ENCODE results near the gene RPTOR.

RPTOR gene

DNA sequence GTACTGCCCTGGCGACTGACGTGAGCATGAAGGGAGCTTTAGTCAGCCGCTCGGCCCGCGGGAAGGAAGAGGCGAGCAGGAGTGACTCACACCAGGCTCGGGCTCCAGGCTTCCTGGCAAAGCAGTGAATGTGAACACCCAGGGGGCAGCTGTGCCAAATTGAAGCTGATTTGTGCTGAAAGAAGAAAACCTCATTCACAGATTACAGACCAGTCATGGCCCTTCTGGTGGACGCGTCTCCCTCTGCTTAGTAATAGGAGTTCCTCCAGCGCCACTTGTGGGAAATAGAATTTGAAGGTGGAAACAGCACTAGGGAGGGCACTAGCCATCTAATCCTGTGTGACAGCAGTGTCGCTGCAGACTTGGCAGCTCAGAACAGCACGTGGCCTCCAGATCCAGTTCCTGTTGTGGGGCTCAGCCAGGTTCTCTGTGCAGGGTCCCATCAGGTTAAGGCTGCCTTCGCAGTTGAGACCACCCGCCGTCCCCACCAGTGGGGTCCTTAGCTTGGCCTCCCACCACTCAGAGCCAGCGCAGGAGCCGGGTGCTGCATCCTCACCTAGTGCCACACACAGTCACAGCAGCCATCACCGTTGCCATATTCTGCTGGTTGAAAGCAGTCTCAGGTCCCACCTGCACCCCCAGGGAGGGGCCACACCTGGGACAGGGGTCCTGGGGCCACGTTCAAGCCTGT is 282.5 kb downstream of the RPTOR start:
- Mint-ChIP-seq H3K36me3 (peaks cover 12% of the 10 kb centered on the region), H3K9me3 (no peaks in the 10 kb centered on the region), H3K4me3 (no peak overlapping the region), H3K4me1 (peaks cover 12% of the 10 kb centered on the region), H3K27ac (no peak overlapping the region)
- DNase-seq (ENCODE audit: low spot score in 2 of 2): no peak
- ATAC-seq: peak; percentile 24

DNA sequence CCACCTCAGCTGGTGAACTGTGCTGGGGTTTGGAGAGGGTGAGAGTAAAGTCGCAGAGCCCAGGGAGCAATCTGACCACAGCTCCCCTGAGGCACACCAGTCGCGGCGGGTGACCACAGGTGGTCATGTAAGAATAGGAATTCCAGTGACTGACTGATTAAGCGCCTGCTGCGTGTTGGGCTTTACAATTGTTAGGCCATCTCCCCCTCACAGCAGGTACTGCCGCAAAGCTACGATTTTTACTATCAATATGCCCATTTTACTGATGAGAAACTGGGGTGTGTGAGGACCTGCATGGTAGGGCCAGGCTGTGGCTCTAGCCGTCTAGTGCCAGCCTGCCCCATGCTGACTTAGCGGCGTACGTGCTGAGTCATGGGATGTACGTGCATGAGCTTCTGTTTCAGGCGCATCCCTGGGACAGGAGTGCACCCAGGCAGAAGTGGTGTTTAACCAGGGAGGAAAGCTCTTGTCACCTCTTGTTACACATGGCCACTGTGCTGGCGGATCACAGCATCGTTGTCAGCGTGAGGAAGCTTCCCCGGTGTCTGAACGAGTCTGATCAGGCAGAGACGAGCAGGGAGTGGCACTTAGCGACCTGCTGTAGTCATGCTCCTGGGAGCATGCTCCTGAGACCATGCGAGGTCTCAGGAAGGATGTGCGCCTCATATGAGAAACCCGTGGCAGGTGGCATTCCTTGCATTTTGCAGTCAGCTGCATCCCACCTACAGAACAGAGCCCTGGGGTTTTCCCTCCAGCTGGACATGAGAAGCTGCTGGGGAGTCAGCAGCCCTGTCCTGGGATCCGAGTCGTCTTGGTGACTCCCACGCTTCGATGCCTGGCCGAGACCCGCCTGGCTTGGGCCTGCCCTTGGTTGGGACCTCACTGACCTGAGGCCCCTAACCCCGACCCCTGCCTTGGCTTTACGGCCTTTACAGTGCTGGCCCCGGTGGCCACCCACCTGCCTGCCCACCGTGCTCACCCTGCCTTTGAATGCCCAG is 283.3 kb downstream of the RPTOR start:
- H3K36me3 Mint-ChIP-seq: peaks cover 6% of the 10 kb centered on the region

DNA sequence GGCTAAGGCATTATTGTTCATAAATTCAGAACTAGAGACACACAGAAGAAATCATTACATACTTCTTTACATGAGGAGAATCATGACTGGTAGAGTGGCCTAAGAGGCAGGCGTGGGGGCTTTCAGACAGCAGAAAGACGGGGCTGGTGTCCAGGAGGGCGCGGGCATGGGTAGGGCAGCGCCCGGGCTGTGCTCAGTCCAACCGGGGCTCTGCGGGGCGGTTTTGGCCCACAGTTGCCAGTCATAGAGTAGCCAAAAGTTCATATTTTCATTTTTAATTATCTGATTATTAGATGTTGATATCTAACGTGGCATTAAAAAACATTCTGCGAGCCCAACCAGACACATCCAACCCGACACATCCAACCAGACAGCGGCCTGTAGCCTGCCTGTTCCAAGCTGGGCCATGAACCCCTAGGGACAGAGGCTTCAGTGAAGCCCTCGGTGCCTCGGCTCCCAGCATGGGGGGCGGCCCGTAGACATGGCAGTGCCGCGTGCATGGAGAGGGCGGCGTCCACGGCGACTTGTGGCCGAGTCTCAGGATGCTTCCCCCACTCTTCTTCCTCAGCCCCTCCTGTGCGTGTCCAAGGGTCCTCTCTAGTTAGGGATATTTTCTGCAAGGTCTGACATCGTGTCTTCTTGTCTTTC is 284.7 kb downstream of the RPTOR start:
- DNase-seq (ENCODE audit: low spot score in 2 of 2): no peak
- H3K27ac Mint-ChIP-seq: no peak overlapping the region

More for the DNA sequence above, 283.3 kb downstream of the RPTOR start:
- DNase-seq (ENCODE audit: low spot score in 2 of 2) (no peak), ATAC-seq (no peak)
- H3K4me1 Mint-ChIP-seq: peaks cover 18% of the 10 kb centered on the region
- no peaks in the 10 kb centered on the region for H3K9me3 Mint-ChIP-seq
- H3K27ac Mint-ChIP-seq: no peak overlapping the region
- H3K4me3 Mint-ChIP-seq: no peak overlapping the region

DNA sequence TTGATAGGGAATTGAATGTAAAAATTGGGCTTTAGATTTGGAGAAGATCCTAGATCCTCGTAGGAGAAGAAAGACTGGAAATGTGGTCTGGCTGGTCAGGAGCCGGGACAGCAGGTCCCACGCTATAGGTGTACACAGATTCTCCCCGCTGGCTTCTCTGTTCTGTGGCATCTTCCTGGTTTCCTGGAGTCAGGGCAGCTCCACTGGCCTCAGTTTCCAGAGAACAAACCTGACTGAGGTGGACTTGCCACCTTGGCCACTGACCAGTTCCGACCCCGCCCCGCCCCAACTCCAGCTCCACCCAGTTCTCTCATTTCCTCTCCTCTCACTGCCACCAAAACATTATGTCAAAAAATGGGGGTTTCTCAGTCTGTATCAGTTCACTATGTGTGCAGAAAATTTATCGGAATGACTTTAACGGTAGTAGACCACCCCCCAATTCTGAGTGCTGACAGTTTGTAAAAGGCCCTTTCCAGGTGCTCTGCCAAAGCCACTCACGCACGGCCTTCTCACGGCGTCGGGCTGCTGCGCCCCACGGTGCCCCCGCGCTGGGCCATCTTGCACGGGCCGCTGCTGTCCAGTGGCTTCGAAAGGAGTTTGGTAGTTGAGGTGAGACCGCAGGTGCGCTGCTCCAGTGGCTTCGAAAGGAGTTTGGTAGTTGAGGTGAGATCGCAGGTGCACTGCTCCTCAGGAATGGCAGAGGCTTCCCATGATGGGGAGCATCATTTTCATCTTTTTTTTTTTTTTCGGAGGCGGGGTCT is 285.6 kb downstream of the RPTOR start:
- Mint-ChIP-seq H3K4me3 (no peak overlapping the region), H3K36me3 (peaks cover 13% of the 10 kb centered on the region), H3K4me1 (peaks cover 24% of the 10 kb centered on the region), H3K9me3 (no peaks in the 10 kb centered on the region), H3K27ac (peak overlapping the region; percentile 34)
- DNase-seq (ENCODE audit: low spot score in 2 of 2): no peak
- no peak for ATAC-seq

More for the DNA sequence above, 284.7 kb downstream of the RPTOR start:
- H3K4me1 Mint-ChIP-seq: peaks cover 24% of the 10 kb centered on the region
- peaks cover 9% of the 10 kb centered on the region for H3K36me3 Mint-ChIP-seq
- H3K4me3 Mint-ChIP-seq: no peak overlapping the region
- ATAC-seq: no peak
- no peaks in the 10 kb centered on the region for H3K9me3 Mint-ChIP-seq

DNA sequence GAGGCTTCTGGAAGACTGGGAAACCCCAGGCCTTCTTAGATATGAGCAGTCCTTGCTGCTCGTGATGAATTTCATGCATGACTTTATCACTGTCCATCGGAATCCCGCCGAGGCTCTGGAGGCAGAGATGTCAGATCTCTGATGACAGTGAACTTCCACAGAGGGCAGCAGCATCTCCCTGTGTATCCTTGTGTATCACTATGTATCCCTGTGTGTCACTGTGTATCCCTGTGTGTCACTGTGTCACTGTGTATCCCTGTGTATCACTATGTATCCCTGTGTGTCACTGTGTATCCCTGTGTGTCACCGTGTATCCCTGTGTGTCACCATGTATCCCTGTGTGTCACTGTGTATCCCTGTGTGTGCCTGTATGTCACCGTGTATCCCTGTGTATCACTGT is 286.9 kb downstream of the RPTOR start:
- Mint-ChIP-seq H3K4me3 (peak overlapping the region; percentile 69), H3K36me3 (peaks cover 19% of the 10 kb centered on the region)

DNA sequence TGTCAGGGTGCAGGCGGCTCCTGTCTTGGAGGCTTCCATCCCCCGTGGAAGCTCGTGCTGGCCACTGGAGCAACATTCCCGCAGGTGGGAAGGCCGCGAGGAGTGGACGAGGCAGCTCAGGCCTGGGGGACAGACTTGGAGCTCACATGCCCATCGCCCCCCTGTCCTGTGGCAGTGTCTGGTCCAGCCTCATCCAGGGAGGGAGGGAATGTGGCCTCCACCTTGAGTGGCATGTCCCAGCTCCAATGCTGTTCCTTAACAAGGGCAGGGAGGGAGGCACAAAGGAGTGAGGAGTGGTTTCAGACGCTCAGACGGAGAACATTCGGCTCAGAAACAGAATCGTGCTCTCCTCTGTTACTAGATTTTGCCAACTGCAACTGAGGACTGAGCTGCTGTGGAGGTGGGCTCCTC is 287.6 kb downstream of the RPTOR start:
- no peaks in the 10 kb centered on the region for H3K9me3 Mint-ChIP-seq
- ATAC-seq (no peak), DNase-seq (ENCODE audit: low spot score in 2 of 2) (no peak)
- H3K4me1 Mint-ChIP-seq: peaks cover 33% of the 10 kb centered on the region
- H3K4me3 Mint-ChIP-seq: peak overlapping the region; percentile 69
- peaks cover 26% of the 10 kb centered on the region for H3K36me3 Mint-ChIP-seq
- peak overlapping the region; percentile 91 for H3K27ac Mint-ChIP-seq

More for the DNA sequence above, 286.9 kb downstream of the RPTOR start:
- Mint-ChIP-seq H3K9me3 (no peaks in the 10 kb centered on the region), H3K4me1 (peaks cover 29% of the 10 kb centered on the region), H3K27ac (peak overlapping the region; percentile 91)
- ATAC-seq (no peak), DNase-seq (ENCODE audit: low spot score in 2 of 2) (no peak)

DNA sequence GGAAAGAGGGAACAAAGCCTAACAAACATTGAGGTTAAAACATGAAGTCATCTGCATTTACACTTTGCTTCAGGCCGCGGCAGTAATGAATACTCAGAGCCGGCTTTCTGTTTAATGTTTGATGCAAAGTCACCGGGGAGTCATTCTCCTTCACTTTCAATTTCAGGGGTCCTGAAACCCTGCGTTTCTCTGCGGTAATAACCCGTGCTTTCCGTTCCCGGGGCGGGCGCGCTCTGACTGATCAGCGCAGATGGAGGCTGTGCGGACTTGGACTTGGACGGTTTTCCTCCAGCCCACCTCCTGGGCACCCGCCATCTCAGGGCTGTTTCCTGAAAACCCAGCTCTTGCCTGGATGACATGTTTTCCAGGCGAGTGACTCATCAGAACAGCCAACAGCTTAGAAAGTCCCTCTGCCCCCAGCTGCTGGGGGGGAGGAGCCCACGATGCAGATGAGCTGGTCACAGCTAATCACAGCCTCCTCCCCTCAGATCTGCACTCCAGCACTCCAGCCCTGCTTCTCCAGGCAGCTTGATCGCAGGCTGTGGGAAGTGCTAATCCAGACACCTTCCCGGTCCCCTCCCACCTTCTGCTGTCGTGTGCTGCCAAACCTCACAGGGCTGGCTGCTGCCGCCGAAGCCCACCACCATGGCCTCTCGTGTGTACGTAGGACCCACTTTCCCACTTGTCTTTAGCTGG is 288.4 kb downstream of the RPTOR start:
- peaks cover 33% of the 10 kb centered on the region for H3K4me1 Mint-ChIP-seq
- peak; percentile 71 to 92 for DNase-seq (ENCODE audit: low spot score in 2 of 2)
- H3K36me3 Mint-ChIP-seq: peaks cover 26% of the 10 kb centered on the region
- peak overlapping the region; percentile 91 for H3K27ac Mint-ChIP-seq
- no peaks in the 10 kb centered on the region for H3K9me3 Mint-ChIP-seq
- H3K4me3 Mint-ChIP-seq: peak overlapping the region; percentile 69
- peak; percentile 94 for ATAC-seq

DNA sequence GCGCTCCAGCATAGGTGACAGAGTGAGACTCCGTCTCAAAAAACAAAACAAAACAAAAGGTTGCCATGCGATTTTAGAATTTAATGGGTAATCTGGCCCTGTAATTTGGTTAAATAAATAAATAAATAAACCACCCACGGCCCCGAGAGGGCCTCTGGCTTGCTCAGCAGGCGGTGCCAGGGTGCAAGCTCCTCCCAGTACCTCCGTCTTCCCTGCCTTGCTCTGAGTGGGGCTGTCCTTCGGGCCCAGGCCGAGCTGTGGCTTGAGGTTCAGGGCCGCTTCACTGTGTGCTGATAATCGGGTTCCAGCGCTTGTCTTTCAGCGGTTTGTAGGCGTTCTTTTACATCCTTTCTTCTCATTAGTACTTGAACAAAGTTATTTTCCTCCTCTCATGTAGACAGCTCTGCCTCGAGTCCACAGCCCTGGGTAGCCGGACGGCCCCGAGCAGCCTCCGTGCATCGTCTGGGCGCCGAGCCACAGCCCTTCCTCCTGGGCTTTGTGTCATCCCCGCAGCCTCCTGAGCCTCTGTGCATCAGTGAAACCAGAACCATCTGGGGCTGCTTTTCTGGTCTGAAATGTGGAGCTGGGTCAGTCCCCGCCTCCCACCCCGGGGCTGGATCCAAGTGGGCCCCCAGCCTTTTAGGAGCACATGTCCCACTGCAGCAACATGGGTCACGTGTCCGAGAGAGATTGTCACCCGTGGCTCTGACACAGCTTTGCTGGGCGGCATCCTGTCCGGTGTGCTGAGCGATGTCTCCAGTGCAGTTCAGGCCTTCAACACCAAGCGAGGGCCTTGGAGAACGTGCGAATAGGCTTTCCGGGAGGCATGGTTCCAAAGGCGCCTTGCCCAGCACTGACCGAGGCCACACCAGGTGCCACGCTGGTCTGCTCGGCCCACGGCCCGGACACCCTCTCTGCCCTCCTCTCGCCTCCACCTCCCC is 289.6 kb downstream of the RPTOR start:
- ATAC-seq (no peak), DNase-seq (ENCODE audit: low spot score in 2 of 2) (no peak)
- H3K36me3 Mint-ChIP-seq: peaks cover 26% of the 10 kb centered on the region
- H3K4me1 Mint-ChIP-seq: peaks cover 33% of the 10 kb centered on the region
- no peaks in the 10 kb centered on the region for H3K9me3 Mint-ChIP-seq
- peak overlapping the region; percentile 69 for H3K4me3 Mint-ChIP-seq
- peak overlapping the region; percentile 91 for H3K27ac Mint-ChIP-seq

DNA sequence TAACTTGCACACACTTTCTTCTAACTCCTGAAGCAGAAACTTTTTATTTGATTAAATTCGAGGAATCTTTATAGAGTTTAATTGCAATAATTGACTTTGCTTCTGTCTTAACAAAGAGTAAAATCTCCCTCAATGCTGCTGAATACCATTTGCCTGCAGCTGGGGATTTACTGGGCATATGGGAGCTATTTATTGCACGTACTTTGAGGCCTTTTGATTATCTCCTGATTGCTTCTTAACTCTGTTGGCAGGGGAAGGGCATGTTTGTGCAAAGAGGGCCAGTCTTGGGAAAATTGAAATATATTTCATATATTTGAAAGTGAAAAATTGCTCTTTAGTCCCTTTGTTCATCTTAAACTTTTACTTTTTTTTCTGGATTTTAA is 290.2 kb downstream of the RPTOR start:
- Mint-ChIP-seq H3K4me3 (no peak overlapping the region), H3K36me3 (peaks cover 26% of the 10 kb centered on the region), H3K27ac (peak overlapping the region; percentile 55), H3K9me3 (no peaks in the 10 kb centered on the region), H3K4me1 (peaks cover 33% of the 10 kb centered on the region)
- no peak for DNase-seq (ENCODE audit: low spot score in 2 of 2)
- ATAC-seq: no peak

DNA sequence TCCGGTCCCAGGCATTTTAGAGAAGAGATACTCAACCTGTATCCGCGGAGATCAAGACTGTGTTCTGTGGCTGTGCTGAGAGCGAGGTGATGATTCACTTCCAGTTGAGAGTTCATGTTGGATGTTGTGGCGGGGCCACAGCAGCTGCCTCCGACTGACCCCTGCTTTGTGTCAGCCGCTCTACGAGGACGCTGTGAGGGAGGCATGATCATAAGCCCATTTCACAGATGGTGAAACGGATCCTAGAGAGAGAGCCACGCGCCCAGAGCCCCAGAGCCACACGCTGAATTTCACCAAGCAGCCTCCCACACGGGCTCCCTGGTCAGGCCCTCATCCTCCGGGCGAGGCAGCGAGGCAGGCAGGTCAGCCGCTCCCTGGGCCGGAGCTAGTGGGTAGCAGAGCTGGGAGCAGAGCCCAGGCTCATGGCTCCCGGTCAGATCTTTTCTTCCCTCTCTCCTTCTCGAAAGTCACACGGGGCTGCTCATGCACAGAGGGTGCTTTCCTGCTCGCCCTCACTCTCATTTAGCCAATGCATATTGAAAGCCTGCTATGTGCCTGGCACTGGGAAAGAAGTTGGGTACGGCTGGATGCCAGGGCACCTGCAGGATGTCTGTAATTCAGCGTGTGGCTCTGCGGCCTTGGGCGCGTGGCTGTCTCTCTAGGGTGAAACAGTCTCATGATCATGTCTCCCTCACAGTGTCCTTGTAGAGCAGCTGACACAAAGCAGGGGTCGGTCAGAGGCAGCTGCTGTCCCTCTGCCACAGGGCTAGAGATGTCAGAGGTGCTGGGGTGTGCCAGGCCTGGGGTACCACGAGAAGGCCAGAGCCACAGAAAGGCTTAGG is 291.4 kb downstream of the RPTOR start:
- no peak overlapping the region for H3K4me3 Mint-ChIP-seq
- H3K4me1 Mint-ChIP-seq: peaks cover 32% of the 10 kb centered on the region
- ATAC-seq: no peak
- H3K27ac Mint-ChIP-seq: peak overlapping the region; percentile 77
- peaks cover 26% of the 10 kb centered on the region for H3K36me3 Mint-ChIP-seq
- no peak for DNase-seq (ENCODE audit: low spot score in 2 of 2)
- no peaks in the 10 kb centered on the region for H3K9me3 Mint-ChIP-seq

DNA sequence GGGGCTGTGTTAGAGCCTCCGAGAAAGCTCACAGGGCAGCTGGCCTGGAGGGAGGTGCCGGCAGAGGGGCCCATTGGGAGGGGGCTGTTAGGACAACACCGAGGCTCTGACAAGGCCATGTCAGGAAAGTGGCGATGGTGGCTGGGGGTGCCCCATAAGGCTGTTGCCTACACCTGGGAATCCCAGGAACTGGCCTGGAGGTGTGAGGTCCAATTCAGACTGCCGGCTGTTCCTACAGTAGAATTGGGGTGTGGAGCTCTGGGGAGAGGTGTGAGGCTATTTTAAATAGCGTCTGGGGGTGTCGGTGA is 292.0 kb downstream of the RPTOR start:
- DNase-seq (ENCODE audit: low spot score in 2 of 2) (no peak), ATAC-seq (no peak)
- no peaks in the 10 kb centered on the region for H3K9me3 Mint-ChIP-seq
- peak overlapping the region; percentile 77 for H3K27ac Mint-ChIP-seq
- peaks cover 26% of the 10 kb centered on the region for H3K36me3 Mint-ChIP-seq
- peaks cover 26% of the 10 kb centered on the region for H3K4me1 Mint-ChIP-seq
- no peak overlapping the region for H3K4me3 Mint-ChIP-seq

DNA sequence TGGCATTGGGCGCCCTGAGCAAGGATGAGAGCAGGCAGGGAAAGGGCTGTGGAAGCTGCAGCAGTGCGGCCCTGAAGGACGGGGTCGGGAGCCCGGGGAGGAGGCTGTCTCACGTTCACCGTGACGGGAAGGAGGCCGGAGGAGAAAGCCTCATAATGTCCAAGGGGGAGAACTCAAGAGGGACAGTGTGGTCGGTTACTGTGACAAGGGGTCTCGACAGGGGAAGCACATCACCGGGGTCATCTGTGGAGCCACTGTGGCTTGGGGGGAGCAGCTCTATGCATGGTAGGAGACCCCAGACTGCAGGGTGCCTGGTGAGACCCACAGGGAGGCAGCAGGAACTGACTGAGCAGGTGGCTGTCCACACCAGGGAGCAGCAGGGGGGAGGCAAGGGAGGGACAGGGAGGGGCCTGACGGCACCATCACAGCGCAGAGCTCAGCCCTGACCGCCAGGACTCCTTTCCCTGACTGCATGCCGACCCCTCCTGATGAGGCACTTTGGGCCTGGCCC is 292.4 kb downstream of the RPTOR start:
- ATAC-seq: no peak
- Mint-ChIP-seq H3K36me3 (peaks cover 26% of the 10 kb centered on the region), H3K4me3 (no peak overlapping the region), H3K27ac (peak overlapping the region; percentile 77), H3K4me1 (peaks cover 22% of the 10 kb centered on the region), H3K9me3 (no peaks in the 10 kb centered on the region)
- DNase-seq (ENCODE audit: low spot score in 2 of 2): no peak

DNA sequence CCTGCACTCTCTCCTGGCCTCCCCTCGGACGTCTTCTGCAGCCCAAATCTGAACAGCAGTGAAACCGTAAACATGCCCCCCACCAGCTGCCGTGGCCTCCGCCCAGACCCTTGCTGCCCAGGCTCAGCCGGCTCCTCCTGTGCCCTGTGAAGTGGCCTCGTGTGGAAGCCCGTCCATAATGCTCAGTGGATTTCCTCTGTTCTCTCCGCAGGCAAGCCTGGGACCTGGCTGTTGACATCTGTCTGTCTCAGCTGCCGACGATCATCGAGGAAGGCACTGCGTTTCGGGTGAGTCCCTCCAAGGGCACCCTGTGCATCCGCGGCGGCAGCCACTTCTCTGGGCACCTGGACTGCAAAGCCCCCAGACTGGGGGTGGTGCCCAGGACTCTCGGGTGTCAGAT is 293.1 kb downstream of the RPTOR start:
- no peak for ATAC-seq
- H3K9me3 Mint-ChIP-seq: no peaks in the 10 kb centered on the region

More for the DNA sequence above, 293.1 kb downstream of the RPTOR start:
- Mint-ChIP-seq H3K27ac (no peak overlapping the region), H3K4me3 (no peak overlapping the region), H3K36me3 (peaks cover 26% of the 10 kb centered on the region), H3K4me1 (peaks cover 15% of the 10 kb centered on the region)
- no peak for DNase-seq (ENCODE audit: low spot score in 2 of 2)

Data from stimulated activated effector memory CD8-positive, alpha-beta T cell treated with anti-CD3 and anti-CD28 coated beads, Interleukin-12 subunit alpha, Interleukin-12 subunit beta, amount 100 ng/mL, for 72 hours (primary cell).